HEK293T (cell line): Measurements from ENCODE around the gene EMC10.

Source experiments
- CTCF ChIA-PET: fragments of 350-600 bp; formaldehyde crosslinking; extraction: SDS; loops from one replicate; lab custom pipeline; 2021; ENCODE audit warnings: antibody characterized with exemption, inconsistent platforms; lab: Yijun Ruan, JAX
- POLR2A ChIA-PET: fragments of 350-600 bp; formaldehyde crosslinking; extraction: SDS; loops from one replicate; lab custom pipeline; 2020; ENCODE audit warnings: antibody characterized with exemption, inconsistent platforms; lab: Yijun Ruan, JAX
- DNase-seq: peaks from one replicate; pipeline ENCODE4 v3.0.0; 2012; ENCODE audit warnings: mixed read lengths; ENCODE audit errors: extremely low spot score
- ARNT ChIP-seq: fragments of 450-650 bp; IDR thresholded peaks from 2 replicates; pipeline ENCODE4 v1.6.1; 2017; ENCODE audit warnings: mild to moderate bottlenecking
- BHLHE40 ChIP-seq: fragments of 450-650 bp; IDR thresholded peaks from 2 replicates; pipeline ENCODE4 v1.6.1; 2016; ENCODE audit warnings: mild to moderate bottlenecking, moderate library complexity, borderline replicate concordance
- CTBP1 ChIP-seq: fragments of 450-650 bp; IDR thresholded peaks from 2 replicates; pipeline ENCODE4 v1.6.1; 2016; ENCODE audit warnings: borderline replicate concordance
- ELF4 ChIP-seq: fragments of 450-650 bp; IDR thresholded peaks from 2 replicates; pipeline ENCODE4 v1.6.1; 2017; ENCODE audit warnings: antibody characterized with exemption
- FOXA1 ChIP-seq: fragments of 450-650 bp; IDR thresholded peaks from 2 replicates; pipeline ENCODE4 v1.6.1; 2016; ENCODE audit warnings: mild to moderate bottlenecking
- FOXK2 ChIP-seq: fragments of 450-650 bp; IDR thresholded peaks from 2 replicates; pipeline ENCODE4 v1.6.1; 2016; ENCODE audit warnings: mild to moderate bottlenecking
- FOXM1 ChIP-seq: fragments of 450-650 bp; IDR thresholded peaks from 2 replicates; pipeline ENCODE4 v1.6.1; 2017; ENCODE audit warnings: mild to moderate bottlenecking, borderline replicate concordance
- HDGF ChIP-seq: fragments of 450-650 bp; IDR thresholded peaks from 2 replicates; pipeline ENCODE4 v1.6.1; 2017; ENCODE audit warnings: antibody characterized with exemption, borderline replicate concordance
- L3MBTL2 ChIP-seq: fragments of 450-650 bp; conservative IDR thresholded peaks from 2 replicates; pipeline ENCODE4 v1.6.1; 2016; ENCODE audit warnings: mild to moderate bottlenecking
- LEF1 ChIP-seq: fragments of 450-650 bp; IDR thresholded peaks from 2 replicates; pipeline ENCODE4 v1.6.1; 2017; ENCODE audit warnings: mild to moderate bottlenecking, borderline replicate concordance
- NFRKB ChIP-seq: fragments of 450-650 bp; IDR thresholded peaks from 2 replicates; pipeline ENCODE4 v1.6.1; 2016; ENCODE audit warnings: mild to moderate bottlenecking, moderate library complexity
- PKNOX1 ChIP-seq: fragments of 450-650 bp; IDR thresholded peaks from 2 replicates; pipeline ENCODE4 v1.6.1; 2016
- SP1 ChIP-seq: fragments of 450-650 bp; IDR thresholded peaks from 2 replicates; pipeline ENCODE4 v1.6.1; 2017
- SUZ12 ChIP-seq: fragments of 450-650 bp; IDR thresholded peaks from 2 replicates; pipeline ENCODE4 v1.6.1; 2016; ENCODE audit warnings: mild to moderate bottlenecking
- TARDBP ChIP-seq: fragments of 450-650 bp; IDR thresholded peaks from 2 replicates; pipeline ENCODE4 v1.6.1; 2016
- ZNF384 ChIP-seq: fragments of 450-650 bp; IDR thresholded peaks from 2 replicates; pipeline ENCODE4 v1.6.1; 2016

EMC10 gene

GRCh38 chr19:50457300-50457699, 19.0 kb upstream of the EMC10 start:
- TF ChIP-seq HDGF (no peak), LEF1 (no peak), ELF4 (no peak)
- no peak for DNase-seq
- POLR2A ChIA-PET: no interaction called here
- CTCF ChIA-PET: interaction anchor here (1.1 kb wide), 1 partner anchor 100 kb away, joined by 4 read pairs; no protein-coding TSS in a partner anchor

- TF ChIP-seq HDGF: no peak
- no peak for TF ChIP-seq SP1
- no peak for TF ChIP-seq BHLHE40
- no peak for TF ChIP-seq ZNF384
- no peak for TF ChIP-seq FOXM1
- no peak for TF ChIP-seq L3MBTL2
- no peak for TF ChIP-seq PKNOX1
- no peak for TF ChIP-seq LEF1
- TF ChIP-seq CTBP1: no peak
- no peak for TF ChIP-seq SUZ12
- POLR2A ChIA-PET: interaction anchor here (1.3 kb wide), 1 partner anchor 90 kb away, joined by 5 read pairs; no protein-coding TSS in a partner anchor
- DNase-seq: no peak
- CTCF ChIA-PET: no interaction called here
Observed at GRCh38 chr19:50458396-50459066, 17.8 kb upstream of the EMC10 start.

- TF ChIP-seq FOXM1 (no peak), FOXK2 (no peak), SUZ12 (no peak), LEF1 (no peak), ZNF384 (no peak), BHLHE40 (no peak), FOXA1 (no peak), TARDBP (no peak), PKNOX1 (no peak), SP1 (no peak), ARNT (no peak), ELF4 (no peak), CTBP1 (no peak), HDGF (no peak), NFRKB (no peak), L3MBTL2 (no peak)
- DNase-seq: no peak
- CTCF ChIA-PET: no interaction called here
- POLR2A ChIA-PET: interaction anchor here (1.3 kb wide), 1 partner anchor 90 kb away, joined by 5 read pairs; no protein-coding TSS in a partner anchor
Observed at GRCh38 chr19:50459067-50459456, 17.2 kb upstream of the EMC10 start.

- TF ChIP-seq CTBP1 (no peak), NFRKB (no peak), PKNOX1 (no peak), L3MBTL2 (no peak), TARDBP (no peak), FOXK2 (no peak), ELF4 (no peak), SUZ12 (no peak), FOXM1 (no peak), ZNF384 (no peak), FOXA1 (no peak), HDGF (no peak), SP1 (no peak), ARNT (no peak), BHLHE40 (no peak), LEF1 (no peak)
- CTCF ChIA-PET: no interaction called here
- POLR2A ChIA-PET: interaction anchor here (1.3 to 2.0 kb wide), 2 partner anchors 91 kb away, joined by 5 to 10 read pairs; no protein-coding TSS in a partner anchor
- no peak for DNase-seq
Observed at GRCh38 chr19:50459638-50460037, 16.7 kb upstream of the EMC10 start.

- DNase-seq: no peak
- TF ChIP-seq CTBP1: no peak
- TF ChIP-seq FOXM1: no peak
- no peak for TF ChIP-seq SUZ12
- no peak for TF ChIP-seq PKNOX1
- no peak for TF ChIP-seq ZNF384
- no peak for TF ChIP-seq HDGF
- no peak for TF ChIP-seq ARNT
- no peak for TF ChIP-seq BHLHE40
- TF ChIP-seq NFRKB: no peak
- TF ChIP-seq L3MBTL2: no peak
- no peak for TF ChIP-seq SP1
- TF ChIP-seq TARDBP: no peak
- no peak for TF ChIP-seq FOXA1
- TF ChIP-seq FOXK2: no peak
- TF ChIP-seq ELF4: no peak
- TF ChIP-seq LEF1: no peak
- ChIA-PET POLR2A (interaction anchor here (2.0 kb wide), 1 partner anchor 91 kb away, joined by 10 read pairs; no protein-coding TSS in a partner anchor), CTCF (interaction anchor here (1.2 to 1.5 kb wide), 4 partner anchors 89 to 103 kb away, joined by 4 to 6 read pairs (median 4); partner anchors contain the start of gene NAPSA)
Observed at GRCh38 chr19:50460161-50460765, 16.0 kb upstream of the EMC10 start.
